Cardiac muscle cell (in vitro differentiated cells and primary cell): ENCODE data around the gene PCLAF. TPM values are rescaled to one million over a fixed set of nuclear protein-coding genes. Genes with fewer than 3 reads are reported as not detected.
"Not testable (repeated sequence)": the region's sequence is repeated elsewhere in the genome, so short reads cannot be mapped to it uniquely, and the experiment has no call there.

Source experiments
- DNase-seq, 2 donors: peaks; one replicate each; pipeline versions ENCODE4 v3.0.0 to v3.0.0-alpha.2; 2010 to 2017; ENCODE audit warnings: low read depth in 1 of 2, low spot score in 1 of 2
- H3K27ac ChIP-seq: fragments of 200-600 bp; sonication (generic); 2 replicates; pipeline ENCODE4 v1.5.1; 2016
- H3K27me3 ChIP-seq: fragments of 200-600 bp; sonication (generic); 2 replicates; pipeline ENCODE4 v1.6.0; 2016; ENCODE audit warnings: control low read depth
- H3K36me3 ChIP-seq: fragments of 200-600 bp; sonication (generic); 2 replicates; pipeline ENCODE4 v1.5.1; 2016; ENCODE audit warnings: control low read depth
- H3K4me1 ChIP-seq: fragments of 200-600 bp; sonication (generic); 2 replicates; pipeline ENCODE4 v1.8.1; 2017; ENCODE audit warnings: low read depth, mild to moderate bottlenecking, mixed run types
- H3K4me3 ChIP-seq: fragments of 200-600 bp; sonication (generic); 2 replicates; pipeline ENCODE4 v1.5.1; 2016; ENCODE audit warnings: mild to moderate bottlenecking
- H3K9me3 ChIP-seq: fragments of 200-600 bp; sonication (generic); 2 replicates; pipeline ENCODE4 v1.5.1; 2017; ENCODE audit warnings: low read depth, mild to moderate bottlenecking, control low read depth
- CTCF ChIP-seq: IDR thresholded peaks from 2 replicates; pipeline ENCODE4 v1.5.1; 2012; ENCODE audit warnings: low read depth, mild to moderate bottlenecking, low read length
- polyA plus RNA-seq: library from polyadenylated mRNA; unstranded; fragments of >200 nt; fragmentation: Nextera tagmentation; extraction: Ambion mirVana; gene quantifications from 2 replicates; pipeline ENCODE4 v1.2.1, GENCODE V29; 2016
- total RNA-seq: library from RNA; depleted of rRNA; stranded (reverse); fragments of >200 nt; gene quantifications from 2 replicates; pipeline ENCODE4 v1.2.3, GENCODE V29; 2016

The PCLAF gene
- total and polyA plus RNA-seq, 2 experiments from 2014 or later, result 7.5 to 59.9 TPM

DNA sequence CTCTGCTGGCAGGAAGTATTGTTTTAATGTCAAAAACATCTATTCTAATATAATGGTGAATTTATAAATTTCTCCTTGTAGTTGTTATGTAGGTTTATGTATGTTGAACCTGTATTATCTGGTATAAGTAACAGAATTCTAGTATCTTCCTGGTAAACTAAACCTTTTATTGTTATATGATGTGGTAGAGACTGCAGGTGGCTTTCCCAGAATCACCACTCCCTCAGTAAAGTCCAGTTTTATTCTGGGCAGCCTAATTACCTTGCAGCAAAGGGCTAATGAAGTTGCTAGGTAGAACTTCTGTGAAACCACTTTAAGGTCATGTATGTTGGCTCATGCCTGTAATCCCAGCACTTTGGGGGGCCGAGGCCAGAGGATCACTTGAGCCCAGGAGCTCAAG is 40.9 kb downstream of the PCLAF start:
- Histone ChIP-seq H3K4me1 (peaks cover 43% of the 10 kb centered on the region), H3K36me3 (no peaks in the 10 kb centered on the region), H3K27me3 (no peaks in the 10 kb centered on the region), H3K27ac (peak overlapping the region; percentile 68), H3K9me3 (no peaks in the 10 kb centered on the region), H3K4me3 (no peak overlapping the region)
- no peak for TF ChIP-seq CTCF
- DNase-seq, result no peak

DNA sequence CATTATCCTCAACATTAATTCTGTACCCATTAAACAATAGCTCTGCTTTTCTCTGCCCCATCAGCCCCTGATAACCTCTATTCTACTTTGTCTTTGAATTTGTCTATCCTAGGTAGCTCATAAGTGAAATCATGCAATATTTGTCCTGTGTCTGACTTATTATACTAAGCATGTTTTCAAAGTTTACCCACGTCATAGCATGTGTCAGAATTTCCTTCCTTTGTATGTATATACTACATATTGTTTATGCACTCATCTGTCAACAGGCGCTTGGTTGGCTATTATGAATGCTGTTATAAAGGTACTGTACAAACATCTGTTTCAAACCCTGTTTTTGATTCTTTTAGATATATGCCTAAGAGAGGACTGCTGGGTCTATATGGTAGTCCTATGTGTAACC is 43.5 kb downstream of the PCLAF start:
- no peaks in the 10 kb centered on the region for H3K36me3 ChIP-seq
- no peak overlapping the region for H3K4me3 ChIP-seq
- no peak for DNase-seq
- no peak overlapping the region for H3K27ac ChIP-seq
- H3K4me1 ChIP-seq, result peaks cover 23% of the 10 kb centered on the region
- H3K9me3 ChIP-seq, result no peaks in the 10 kb centered on the region
- no peak for TF ChIP-seq CTCF
- no peaks in the 10 kb centered on the region for H3K27me3 ChIP-seq

DNA sequence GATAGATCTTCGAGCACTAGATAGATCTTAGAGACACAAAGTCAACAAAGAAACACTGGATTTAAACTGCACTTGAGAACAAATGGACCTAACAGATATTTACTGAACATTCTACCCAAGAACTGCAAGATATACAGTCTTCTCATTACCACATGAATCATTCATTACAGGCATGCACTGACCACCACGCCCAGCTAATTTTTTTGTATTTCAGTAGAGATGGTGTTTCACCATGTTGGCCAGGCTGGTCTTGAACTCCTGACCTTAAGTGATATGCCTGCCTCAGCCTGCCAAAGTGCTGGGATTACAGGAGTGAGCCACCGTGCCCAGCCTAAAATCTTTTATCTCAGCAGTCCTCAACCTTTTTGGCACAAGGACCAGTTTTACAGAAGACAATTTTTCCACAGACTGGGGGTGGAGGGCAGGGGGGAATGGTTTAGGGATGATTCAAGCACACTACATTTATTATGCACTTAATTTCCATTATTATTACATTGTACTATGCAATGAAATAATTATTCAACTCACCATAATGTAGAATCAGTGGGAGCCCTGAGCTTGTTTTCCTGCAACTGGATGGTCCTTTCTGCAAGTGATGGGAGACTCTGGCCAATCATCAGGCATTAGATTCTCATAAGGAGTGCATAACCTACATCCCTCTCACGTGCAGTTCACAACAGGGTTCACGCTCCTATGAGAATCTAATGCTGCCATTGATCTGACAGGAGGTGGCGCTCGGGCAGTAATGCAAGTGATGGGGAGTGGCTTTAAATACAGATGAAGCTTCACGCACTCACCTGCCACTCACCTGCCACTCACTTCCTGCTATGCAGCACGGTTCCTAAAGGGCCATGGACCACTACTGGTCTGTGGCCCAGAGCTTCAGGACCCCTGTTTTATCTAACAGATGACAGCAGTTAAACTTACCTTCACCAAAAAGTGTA is 47.0 kb downstream of the PCLAF start:
- Histone ChIP-seq H3K4me1 (no peaks in the 10 kb centered on the region), H3K27ac (no peak overlapping the region), H3K4me3 (no peak overlapping the region), H3K9me3 (no peaks in the 10 kb centered on the region), H3K36me3 (no peaks in the 10 kb centered on the region), H3K27me3 (no peaks in the 10 kb centered on the region)
- DNase-seq, result peak in 1 of 2 donors; percentile 3
- TF ChIP-seq CTCF, result no peak

DNA sequence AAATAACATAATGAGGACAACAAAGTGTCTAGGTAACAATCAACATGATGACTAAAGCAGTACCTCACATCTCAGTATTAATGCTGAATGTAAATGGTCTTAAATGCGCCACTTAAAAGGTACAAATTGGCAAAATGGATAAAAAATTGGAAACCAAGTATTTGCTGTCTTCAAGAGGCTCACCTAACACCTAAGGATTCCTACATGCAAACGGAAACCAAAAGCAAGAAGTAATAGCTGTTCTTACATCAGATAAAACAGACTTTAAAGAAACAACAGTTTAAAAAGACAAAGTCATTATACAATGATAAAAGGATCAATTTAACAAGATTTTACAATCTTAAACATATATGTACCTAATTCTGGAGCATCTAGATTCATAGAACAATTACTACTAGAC is 47.7 kb downstream of the PCLAF start:
- TF ChIP-seq CTCF, result no peak
- H3K9me3 ChIP-seq, result no peaks in the 10 kb centered on the region
- no peaks in the 10 kb centered on the region for H3K27me3 ChIP-seq
- no peak overlapping the region for H3K4me3 ChIP-seq
- H3K4me1 ChIP-seq, result no peaks in the 10 kb centered on the region
- H3K36me3 ChIP-seq, result no peaks in the 10 kb centered on the region
- DNase-seq, result no peak
- no peak overlapping the region for H3K27ac ChIP-seq

- not testable (repeated sequence) for H3K27ac ChIP-seq, H3K27me3 ChIP-seq, H3K9me3 ChIP-seq, DNase-seq, H3K36me3 ChIP-seq, H3K4me1 ChIP-seq, H3K4me3 ChIP-seq
Observed at GRCh38 chr15:64331668-64332067, 49.6 kb downstream of the PCLAF start.

DNA sequence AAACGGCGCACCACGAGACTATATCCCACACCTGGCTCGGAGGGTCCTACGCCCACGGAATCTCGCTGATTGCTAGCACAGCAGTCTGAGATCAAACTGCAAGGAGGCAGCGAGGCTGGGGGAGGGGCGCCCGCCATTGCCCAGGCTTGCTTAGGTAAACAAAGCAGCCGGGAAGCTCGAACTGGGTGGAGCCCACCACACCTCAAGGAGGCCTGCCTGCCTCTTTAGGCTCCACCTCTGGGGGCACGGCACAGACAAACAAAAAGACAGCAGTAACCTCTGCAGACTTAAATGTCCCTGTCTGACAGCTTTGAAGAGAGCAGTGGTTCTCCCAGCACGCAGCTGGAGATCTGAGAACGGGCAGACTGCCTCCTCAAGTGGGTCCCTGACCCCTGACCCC is 54.3 kb downstream of the PCLAF start:
- not testable (repeated sequence) for H3K4me1 ChIP-seq, H3K4me3 ChIP-seq, H3K27me3 ChIP-seq, H3K36me3 ChIP-seq, H3K27ac ChIP-seq, H3K9me3 ChIP-seq, DNase-seq

- H3K27ac ChIP-seq, result peak overlapping the region; percentile 23
- not testable (repeated sequence) for DNase-seq, H3K36me3 ChIP-seq, H3K4me1 ChIP-seq, H3K9me3 ChIP-seq, H3K4me3 ChIP-seq, H3K27me3 ChIP-seq
Observed at GRCh38 chr15:64326458-64326857, 54.8 kb downstream of the PCLAF start.
